Keratinocyte (primary cell): ENCODE data around the gene FADS3. TPM values are rescaled to one million over a fixed set of nuclear protein-coding genes. Genes with fewer than 3 reads are reported as not detected.

Experiments used
- DNase-seq: peaks from one replicate; pipeline ENCODE4 v3.0.0-alpha.2; 2011; ENCODE audit warnings: low read depth, missing footprints, low spot score
- FAIRE-seq: peaks from 2 replicates; lab custom pipeline; 2011; peaks lifted over from hg19 to GRCh38; lab: Jason Lieb, UNC
- H2AFZ ChIP-seq: 2 replicates; pipeline ENCODE4 v1.6.0; 2012; ENCODE audit warnings: low read length, control low read depth, inconsistent platforms; ENCODE audit not compliant: control insufficient read depth
- H3K27ac ChIP-seq: 2 replicates; pipeline ENCODE4 v1.5.1; 2011; ENCODE audit warnings: low read length; ENCODE audit not compliant: control insufficient read depth, insufficient read depth
- H3K27me3 ChIP-seq: 3 replicates; pipeline ENCODE4 v1.6.0; 2011; ENCODE audit warnings: low read length; ENCODE audit not compliant: control insufficient read depth, insufficient read depth; ENCODE audit errors: extremely low read depth
- H3K36me3 ChIP-seq, 2 experiments: 2 replicates in 1 of 2; 3 replicates in 1 of 2; pipeline ENCODE4 v1.5.1; 2011; ENCODE audit warnings: low read length in 2 of 2, mild to moderate bottlenecking in 1 of 2; ENCODE audit not compliant: control insufficient read depth in 2 of 2, insufficient read depth in 2 of 2; ENCODE audit errors: extremely low read depth in 1 of 2
- H3K4me1 ChIP-seq: 3 replicates; pipeline ENCODE4 v1.5.1; 2011; ENCODE audit warnings: low read length; ENCODE audit not compliant: control insufficient read depth, insufficient read depth; ENCODE audit errors: extremely low read depth
- H3K4me2 ChIP-seq: 3 replicates; pipeline ENCODE4 v1.6.0; 2011; ENCODE audit warnings: low read depth, low read length; ENCODE audit not compliant: control insufficient read depth, insufficient read depth; ENCODE audit errors: extremely low read depth
- H3K4me3 ChIP-seq, 3 experiments: fragments of 200-600 bp in 1 of 3; sonication (generic) in 1 of 3; 2 replicates in 2 of 3; 3 replicates in 1 of 3; pipeline ENCODE4 v1.5.1; 2011 to 2016; ENCODE audit warnings: low read length in 3 of 3, mild to moderate bottlenecking in 3 of 3, control low read depth in 2 of 3, inconsistent platforms in 1 of 3, low read depth in 1 of 3, mixed read lengths in 1 of 3, mixed run types in 1 of 3, moderate library complexity in 1 of 3; ENCODE audit not compliant: control insufficient read depth in 2 of 3, insufficient read depth in 2 of 3; ENCODE audit errors: extremely low read depth in 1 of 3
- H3K79me2 ChIP-seq: 2 replicates; pipeline ENCODE4 v1.6.0; 2012; ENCODE audit warnings: low read length; ENCODE audit not compliant: control insufficient read depth, insufficient read depth
- H3K9ac ChIP-seq: 3 replicates; pipeline ENCODE4 v1.6.0; 2011; ENCODE audit warnings: low read length; ENCODE audit not compliant: control insufficient read depth, insufficient read depth; ENCODE audit errors: extremely low read depth
- H3K9me1 ChIP-seq: 3 replicates; pipeline ENCODE4 v1.6.0; 2011; ENCODE audit warnings: low read length; ENCODE audit not compliant: control insufficient read depth, insufficient read depth; ENCODE audit errors: extremely low read depth
- H3K9me3 ChIP-seq: 2 replicates; pipeline ENCODE4 v1.5.1; 2012; ENCODE audit warnings: low read depth, low read length; ENCODE audit not compliant: control insufficient read depth
- H4K20me1 ChIP-seq: 3 replicates; pipeline ENCODE4 v1.6.0; 2011; ENCODE audit warnings: low read length; ENCODE audit not compliant: control insufficient read depth, insufficient read depth; ENCODE audit errors: extremely low read depth
- EZH2 ChIP-seq: IDR thresholded peaks from one replicate; pipeline ENCODE4 v1.6.1; 2012; ENCODE audit warnings: inconsistent platforms, mild to moderate bottlenecking, low read length, moderate library complexity
- dilution Hi-C: fragments of 300-500 bp; cut with MboI; formaldehyde crosslinking; loops from one replicate; pipeline ENCODE4 v1.7.0; 2020; ENCODE audit warnings: low sequenced_read_pairs; ENCODE audit not compliant: extremely low pct_ligation_motif_present
- polyA plus RNA-seq, 5 experiments: library from polyadenylated mRNA; depleted of rRNA in 3 of 5; stranded (reverse) in 3 of 5; stranded (forward) in 1 of 5; unstranded in 1 of 5; fragments of >200 nt; gene quantifications; 1 replicate in 1 of 5; 2 replicates in 3 of 5; 3 replicates in 1 of 5; pipeline versions ENCODE4 v1.2.1 to v1.2.3, GENCODE V29; 2011 to 2012; ENCODE audit warnings: missing spikeins in 2 of 5, low read depth in 1 of 5, low replicate concordance in 1 of 5
- TF ChIP-seq, protein P1 (sequence below), 3 experiments: IDR thresholded peaks in 1 of 3; conservative IDR thresholded peaks in 1 of 3; optimal IDR thresholded peaks in 1 of 3; 2 replicates in 2 of 3; 3 replicates in 1 of 3; pipeline versions ENCODE3 to v1.5.1; 2011; ENCODE audit warnings: low read length in 3 of 3, mild to moderate bottlenecking in 3 of 3, moderate library complexity in 2 of 3, control low read depth in 1 of 3, inconsistent platforms in 1 of 3; ENCODE audit not compliant: insufficient read depth in 2 of 3; ENCODE audit errors: extremely low read depth in 1 of 3

Gene FADS3
- polyA plus RNA-seq, 1 donor (not counting 4 experiments of a cell fraction or from before 2014, with no cell fraction given) = 33.9 TPM

DNA sequence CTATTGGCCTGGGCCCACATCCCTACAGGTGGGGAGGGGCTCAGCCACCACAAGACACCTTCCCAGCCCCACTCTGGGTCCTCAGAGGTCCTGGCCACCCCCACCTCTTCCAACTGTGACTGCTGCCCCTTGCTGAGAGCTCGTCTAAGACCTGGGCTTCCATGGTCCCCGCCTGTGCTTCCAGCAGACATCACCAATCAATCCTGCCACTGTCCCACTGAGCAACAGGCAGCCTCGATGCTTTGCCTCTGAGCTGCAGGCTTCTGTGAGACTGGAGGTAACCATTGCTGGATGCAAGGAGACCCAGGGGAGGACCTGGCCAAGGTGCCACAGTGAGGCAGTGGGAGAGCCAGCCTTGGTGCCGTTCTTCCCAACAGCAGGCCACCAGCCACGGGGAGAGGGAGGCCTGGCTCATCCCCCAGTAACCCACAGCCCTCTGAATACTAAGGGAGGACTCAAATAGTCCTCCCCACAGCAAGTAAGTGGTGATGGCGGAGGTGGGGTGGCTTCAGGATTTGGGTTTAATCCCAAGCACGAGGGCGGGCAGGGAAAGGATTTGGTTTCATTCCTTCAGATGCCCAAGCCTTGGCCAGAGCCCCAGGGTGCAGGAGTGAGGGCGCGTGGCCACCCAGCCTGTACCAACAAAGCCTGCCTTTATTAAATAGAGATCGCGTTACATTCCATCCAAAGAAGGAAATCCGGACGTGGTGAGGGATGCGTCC, 5.5 kb upstream of the FADS3 start:
- no peak for DNase-seq

DNA sequence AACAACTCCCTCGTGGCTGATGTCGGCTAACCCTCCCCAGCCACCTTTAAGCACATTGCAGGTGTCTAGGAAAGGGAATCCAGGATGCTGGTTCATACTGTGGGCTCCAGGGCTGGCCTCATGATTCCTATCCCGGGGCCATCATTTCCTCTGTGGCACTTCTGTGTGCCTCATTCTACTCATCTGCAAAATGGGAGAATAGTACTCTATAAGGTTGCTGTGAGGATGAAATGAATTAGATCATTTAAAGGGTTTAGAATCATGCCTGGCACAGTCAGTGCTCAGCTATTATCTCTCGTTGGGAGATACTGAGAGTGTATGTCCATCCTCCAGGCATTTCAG, 4.3 kb upstream of the FADS3 start:
- Histone ChIP-seq H3K9ac (no peak overlapping the region), H3K27me3 (peaks cover 4% of the 10 kb centered on the region), H3K4me1 (peaks cover 4% of the 10 kb centered on the region), H3K4me2 (no peak overlapping the region), H3K27ac (no peak overlapping the region), H3K9me1 (no peaks in the 10 kb centered on the region), H3K79me2 (no peaks in the 10 kb centered on the region), H3K36me3 (no peaks in the 10 kb centered on the region), H2AFZ (no peak overlapping the region), H3K4me3 (no peak overlapping the region), H3K9me3 (no peaks in the 10 kb centered on the region), H4K20me1 (no peaks in the 10 kb centered on the region)
- FAIRE-seq (no peak), DNase-seq (no peak)
- no peak for TF ChIP-seq EZH2
- TF ChIP-seq, protein P1, sequence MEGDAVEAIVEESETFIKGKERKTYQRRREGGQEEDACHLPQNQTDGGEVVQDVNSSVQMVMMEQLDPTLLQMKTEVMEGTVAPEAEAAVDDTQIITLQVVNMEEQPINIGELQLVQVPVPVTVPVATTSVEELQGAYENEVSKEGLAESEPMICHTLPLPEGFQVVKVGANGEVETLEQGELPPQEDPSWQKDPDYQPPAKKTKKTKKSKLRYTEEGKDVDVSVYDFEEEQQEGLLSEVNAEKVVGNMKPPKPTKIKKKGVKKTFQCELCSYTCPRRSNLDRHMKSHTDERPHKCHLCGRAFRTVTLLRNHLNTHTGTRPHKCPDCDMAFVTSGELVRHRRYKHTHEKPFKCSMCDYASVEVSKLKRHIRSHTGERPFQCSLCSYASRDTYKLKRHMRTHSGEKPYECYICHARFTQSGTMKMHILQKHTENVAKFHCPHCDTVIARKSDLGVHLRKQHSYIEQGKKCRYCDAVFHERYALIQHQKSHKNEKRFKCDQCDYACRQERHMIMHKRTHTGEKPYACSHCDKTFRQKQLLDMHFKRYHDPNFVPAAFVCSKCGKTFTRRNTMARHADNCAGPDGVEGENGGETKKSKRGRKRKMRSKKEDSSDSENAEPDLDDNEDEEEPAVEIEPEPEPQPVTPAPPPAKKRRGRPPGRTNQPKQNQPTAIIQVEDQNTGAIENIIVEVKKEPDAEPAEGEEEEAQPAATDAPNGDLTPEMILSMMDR (optimal IDR thresholded peaks at IDR 0.05 in 1 of 3, IDR thresholded peaks at IDR 0.05 in 1 of 3, conservative IDR thresholded peaks at IDR 0.05 in 1 of 3; ENCODE audit: extremely low read depth in 1 of 3, insufficient read depth in 2 of 3, low read length in 3 of 3) = no peak
- dilution Hi-C loops = no loop called here

More for the DNA sequence above, 5.5 kb upstream of the FADS3 start:
- Histone ChIP-seq H3K9me1 (no peaks in the 10 kb centered on the region), H3K36me3 (no peaks in the 10 kb centered on the region), H3K79me2 (no peaks in the 10 kb centered on the region), H3K9me3 (no peaks in the 10 kb centered on the region), H3K9ac (no peak overlapping the region), H3K4me1 (no peaks in the 10 kb centered on the region), H3K4me3 (no peak overlapping the region), H3K27ac (no peak overlapping the region), H4K20me1 (no peaks in the 10 kb centered on the region), H2AFZ (no peak overlapping the region), H3K27me3 (peaks cover 4% of the 10 kb centered on the region), H3K4me2 (no peak overlapping the region)
- dilution Hi-C loops = no loop called here
- FAIRE-seq = no peak
- TF ChIP-seq, protein P1 (optimal IDR thresholded peaks at IDR 0.05 in 1 of 3, IDR thresholded peaks at IDR 0.05 in 1 of 3, conservative IDR thresholded peaks at IDR 0.05 in 1 of 3; ENCODE audit: extremely low read depth in 1 of 3, insufficient read depth in 2 of 3, low read length in 3 of 3) = no peak
- no peak for TF ChIP-seq EZH2
